Umbilical cord (tissue), 2 donors: ENCODE measurements around the gene FRS3. TPM values are rescaled to one million over a fixed set of nuclear protein-coding genes. Genes with fewer than 3 reads are reported as not detected.
A peak's percentile ranks its signal among the peaks of the same experiment; 100 is the strongest.

Experiments
- DNase-seq: peaks from one replicate; pipeline ENCODE4 v3.0.0-alpha.2; 2015; ENCODE audit warnings: low spot score
- total RNA-seq: library from RNA; depleted of rRNA; stranded (reverse); fragments of >200 nt; gene quantifications from one replicate; pipeline ENCODE4 v1.2.3, GENCODE V29; 2014; ENCODE audit warnings: low replicate concordance; ENCODE audit not compliant: insufficient read depth

FRS3 gene
- total RNA-seq, 1 donor from 2014 or later = not detected

DNA sequence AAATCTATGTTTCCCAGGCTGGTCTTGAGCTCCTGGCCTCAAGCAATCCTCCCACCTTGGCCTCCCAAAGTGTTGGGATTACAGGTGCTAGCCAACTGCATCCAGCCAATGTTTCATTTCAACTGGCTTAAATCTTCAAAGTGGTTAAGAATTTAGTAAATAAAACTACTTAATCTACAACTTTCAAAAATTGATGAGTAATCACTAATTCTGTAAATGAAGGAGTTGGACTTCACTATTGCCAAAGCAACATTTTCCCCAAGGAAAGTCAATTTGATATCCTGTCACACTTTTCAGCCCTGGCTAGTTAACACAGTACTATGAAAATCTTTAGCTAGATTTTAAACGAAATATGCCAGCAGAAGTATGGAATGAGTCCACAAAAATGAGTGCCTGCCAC, 11.6 kb upstream of the FRS3 start:
- DNase-seq = no peak

DNA sequence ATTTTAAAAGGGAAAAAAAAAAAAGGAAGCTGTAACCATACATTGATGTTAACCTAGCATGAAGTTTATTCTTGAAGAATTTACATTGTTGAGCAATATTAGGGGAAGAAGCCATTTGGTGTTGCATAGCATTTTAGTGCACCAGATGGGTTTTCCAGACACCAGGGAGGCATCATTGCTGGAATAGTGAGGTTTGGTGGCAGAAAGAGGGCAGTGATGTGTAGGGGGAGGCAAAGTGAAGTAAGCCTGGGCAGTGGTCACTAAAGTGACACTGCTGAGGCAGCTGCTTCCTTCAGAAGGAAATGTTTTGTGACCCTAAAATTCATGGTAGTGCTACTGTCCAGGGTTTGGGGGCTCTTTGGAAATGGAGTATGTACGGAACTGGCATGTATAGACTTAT, 10.3 kb upstream of the FRS3 start:
- DNase-seq = no peak

DNA sequence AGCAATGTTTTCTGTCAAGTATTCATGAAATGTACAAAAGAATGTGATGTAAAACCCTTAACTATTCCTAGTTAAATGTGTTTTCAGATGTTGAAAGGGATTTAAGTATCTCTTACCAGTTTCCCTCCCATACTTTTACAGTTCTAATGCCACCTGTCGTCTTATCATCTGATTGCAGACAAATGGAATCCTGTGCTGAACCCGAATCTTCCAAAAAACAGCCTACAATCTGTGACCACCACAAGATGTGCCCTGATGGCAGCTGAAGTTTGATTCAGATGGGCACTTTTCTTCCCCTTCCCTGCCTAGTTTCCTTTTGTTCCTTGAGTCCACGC, 9.7 kb upstream of the FRS3 start:
- DNase-seq = no peak

DNA sequence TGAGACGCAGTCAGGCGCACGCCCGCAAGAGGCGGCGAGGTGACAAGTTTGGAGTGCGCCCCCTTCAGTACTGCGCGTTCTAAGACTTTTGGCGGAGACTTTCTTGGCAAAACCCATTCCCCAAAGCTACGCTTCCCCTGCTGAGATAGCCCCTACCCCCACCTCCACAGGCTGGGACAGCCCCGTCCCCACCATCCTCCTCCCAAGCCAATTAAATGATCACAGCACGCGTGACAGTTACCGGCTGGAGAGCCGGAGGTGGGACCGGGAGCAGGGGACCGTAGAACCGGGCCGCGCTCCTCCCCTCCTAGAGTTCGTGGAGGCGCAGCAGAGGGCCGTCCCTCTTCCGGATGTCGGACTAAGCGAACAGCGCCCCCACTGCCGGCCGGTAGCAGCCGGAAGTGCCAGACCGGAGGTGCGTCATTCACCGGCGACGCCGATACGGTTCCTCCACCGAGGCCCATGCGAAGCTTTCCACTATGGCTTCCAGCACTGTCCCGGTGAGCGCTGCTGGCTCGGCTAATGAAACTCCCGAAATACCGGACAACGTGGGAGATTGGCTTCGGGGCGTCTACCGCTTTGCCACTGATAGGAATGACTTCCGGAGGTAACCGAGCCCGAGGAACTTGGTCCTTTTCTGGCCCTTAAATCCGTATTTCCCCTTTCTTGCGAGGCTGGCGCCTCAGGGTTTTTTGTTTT, 7.7 kb upstream of the FRS3 start, which contains the start of gene TOMM6:
Gene TOMM6 (plus strand): TSS at position 476 of the 699 bp plus-strand sequence. CDS start 4 bp downstream, at position 480.
- peak; percentile 95 for DNase-seq

DNA sequence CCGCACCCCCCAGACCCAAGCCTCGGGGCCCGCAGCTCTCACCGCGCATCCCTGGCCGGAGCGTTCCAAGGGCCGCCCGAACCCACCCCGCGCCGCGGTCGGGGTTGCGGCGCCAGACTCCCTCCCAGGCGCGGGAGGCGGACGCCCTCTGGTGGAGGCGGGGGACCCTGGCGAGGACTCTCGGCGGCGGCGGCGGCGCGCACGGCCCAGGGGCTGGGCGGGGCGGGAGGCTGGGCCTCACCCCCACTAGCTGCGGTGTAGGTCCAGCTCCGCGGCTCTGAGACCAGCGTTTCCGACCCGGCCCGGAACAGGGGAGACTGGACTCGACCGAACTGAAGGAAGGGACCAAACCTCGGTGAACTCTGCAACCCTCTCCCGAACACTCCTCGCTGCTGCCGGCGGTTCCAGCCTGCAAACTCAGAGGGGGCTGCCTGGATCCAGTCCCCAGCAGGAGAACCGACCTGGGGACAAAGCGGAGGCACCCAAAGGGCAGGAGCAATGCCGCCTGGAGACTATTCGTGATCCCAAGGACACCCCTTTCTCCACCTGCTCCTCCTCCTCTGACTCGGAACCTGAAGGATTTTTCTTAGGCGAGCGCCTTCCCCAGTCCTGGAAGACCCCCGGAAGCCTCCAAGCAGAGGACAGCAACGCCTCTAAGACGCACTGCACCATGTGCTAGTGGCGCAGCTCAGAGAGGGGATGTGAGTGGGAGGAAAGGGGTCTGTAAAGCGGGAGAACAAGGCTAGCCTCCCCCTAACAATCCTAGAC, 6.9 kb upstream of the FRS3 start:
- peak; percentile 91 for DNase-seq

DNA sequence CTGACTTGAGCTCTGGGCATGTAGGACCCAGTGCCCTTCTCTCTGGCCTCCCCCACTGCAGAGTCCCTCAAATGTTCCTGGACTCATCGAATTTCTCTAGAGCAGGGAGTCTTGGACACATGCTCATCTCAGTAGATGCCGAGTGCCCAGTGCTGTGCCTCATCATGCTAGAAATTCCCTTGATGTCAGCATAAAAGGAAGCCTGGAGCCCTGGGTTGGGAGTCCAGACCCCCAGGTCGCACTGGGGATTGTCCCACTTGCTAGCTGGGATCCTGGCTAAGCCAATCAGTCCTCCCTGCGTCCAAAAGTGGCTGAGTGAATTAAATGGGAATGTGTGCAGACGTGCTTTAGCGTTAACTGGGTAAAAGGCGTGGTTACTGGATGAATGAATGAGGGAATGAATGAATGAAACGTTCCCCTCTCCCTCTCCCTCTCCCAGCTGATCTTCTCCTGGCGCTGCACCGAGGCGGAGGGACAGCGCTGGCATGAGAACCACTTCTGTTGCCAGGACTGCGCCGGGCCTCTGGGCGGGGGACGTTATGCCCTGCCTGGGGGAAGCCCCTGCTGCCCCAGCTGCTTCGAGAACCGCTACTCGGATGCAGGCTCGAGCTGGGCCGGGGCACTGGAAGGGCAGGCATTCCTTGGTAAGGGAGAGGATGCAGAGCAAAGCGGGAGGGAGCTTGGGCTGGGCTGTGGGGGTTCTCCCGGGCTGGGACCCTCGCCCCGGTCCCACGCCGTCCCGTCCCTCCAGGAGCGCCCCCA, 6.2 kb upstream of the FRS3 start:
- DNase-seq = no peak

DNA sequence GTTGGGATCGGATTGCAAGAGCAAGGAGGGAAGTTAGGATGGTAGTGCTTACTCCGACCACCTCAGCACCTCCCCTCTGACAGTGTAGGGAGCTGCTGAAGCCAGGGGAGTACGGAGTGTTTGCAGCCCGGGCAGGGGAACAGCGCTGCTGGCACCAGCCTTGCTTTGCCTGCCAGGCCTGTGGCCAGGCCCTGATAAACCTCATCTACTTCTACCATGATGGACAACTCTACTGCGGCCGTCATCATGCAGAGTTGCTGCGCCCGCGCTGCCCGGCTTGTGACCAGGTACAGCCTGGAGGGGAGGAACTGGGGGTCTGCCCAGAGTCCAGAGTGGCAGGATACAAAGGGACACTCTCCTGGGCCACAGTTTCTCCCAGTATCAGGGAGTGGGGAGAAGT, 5.6 kb upstream of the FRS3 start:
- DNase-seq = no peak

DNA sequence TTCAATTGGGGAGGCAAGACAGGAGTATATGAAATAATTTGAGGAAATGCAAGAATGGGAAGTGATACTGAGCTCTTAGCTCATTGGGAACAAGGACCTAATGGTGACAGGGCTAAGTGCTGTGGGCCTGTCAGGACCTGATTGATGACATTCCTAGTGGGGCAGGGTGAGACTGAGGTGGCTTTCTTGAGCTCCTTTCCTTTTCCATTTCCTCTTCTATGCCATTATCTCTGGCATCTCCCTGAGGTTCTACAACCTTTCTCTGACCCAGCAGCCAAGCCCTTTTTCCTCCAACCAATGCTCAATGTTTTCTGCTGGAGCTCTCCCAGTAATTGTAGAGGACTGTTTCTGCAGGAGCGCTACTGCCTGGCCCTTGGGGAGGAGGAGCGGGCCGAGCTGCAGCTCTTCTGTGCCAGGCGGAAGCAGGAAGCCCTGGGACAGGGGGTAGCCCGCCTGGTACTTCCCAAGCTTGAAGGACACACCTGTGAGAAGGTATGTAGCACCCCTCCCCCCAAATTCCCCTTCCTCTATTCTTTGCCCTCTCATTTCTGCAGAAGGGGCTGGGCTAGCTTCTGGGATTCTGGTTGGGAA, 5.0 kb upstream of the FRS3 start:
- no peak for DNase-seq

DNA sequence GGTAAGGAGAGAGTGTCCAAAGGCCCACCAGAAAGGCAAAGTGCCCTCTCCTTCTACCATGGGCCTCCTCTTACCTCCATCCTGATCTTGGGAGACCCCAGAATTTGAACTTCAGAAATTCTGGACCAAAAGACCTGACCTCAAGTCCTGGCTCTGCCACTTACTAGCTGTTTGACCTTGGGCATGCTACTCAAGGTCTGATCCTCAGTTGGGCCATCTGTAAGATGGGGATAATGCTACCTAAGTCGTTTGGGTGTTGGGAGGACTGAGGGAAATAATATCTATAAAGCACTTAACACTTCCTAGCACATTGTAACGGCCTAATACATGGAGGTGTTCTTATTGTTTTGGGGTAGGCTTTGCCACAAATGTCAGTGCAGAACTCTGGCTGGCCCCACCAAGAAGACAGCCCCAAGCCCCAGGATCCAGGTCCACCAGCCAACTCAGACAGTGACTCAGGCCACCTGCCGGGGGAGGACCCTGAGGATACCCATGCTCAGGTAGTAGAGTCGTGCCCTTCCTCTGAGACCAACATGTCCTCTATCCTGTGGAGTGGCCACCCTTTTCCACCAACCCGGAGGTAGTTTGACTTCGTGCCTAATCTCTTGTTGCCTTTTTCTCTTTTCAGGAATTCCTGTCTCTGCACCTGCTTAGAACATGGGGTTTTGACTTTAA, 3.5 kb upstream of the FRS3 start:
- no peak for DNase-seq

DNA sequence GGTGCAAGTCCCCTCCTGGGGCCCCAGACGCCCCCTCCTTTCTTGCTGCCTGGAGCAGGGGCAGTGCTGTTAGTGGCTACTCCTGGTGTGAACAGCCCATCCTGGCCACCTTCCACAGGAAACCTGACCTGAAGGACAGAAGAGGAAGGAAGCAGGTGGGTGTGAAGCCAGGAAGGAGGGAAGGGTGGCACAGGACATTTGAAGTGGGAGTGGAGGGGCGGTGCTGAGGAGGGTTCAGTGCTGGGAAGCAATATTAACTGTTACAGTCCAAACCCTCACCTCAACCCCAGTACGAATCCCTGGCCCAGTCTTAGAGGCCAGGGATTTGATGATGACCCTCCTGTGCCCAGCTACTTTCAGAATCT, 1.6 kb upstream of the FRS3 start:
- no peak for DNase-seq

DNA sequence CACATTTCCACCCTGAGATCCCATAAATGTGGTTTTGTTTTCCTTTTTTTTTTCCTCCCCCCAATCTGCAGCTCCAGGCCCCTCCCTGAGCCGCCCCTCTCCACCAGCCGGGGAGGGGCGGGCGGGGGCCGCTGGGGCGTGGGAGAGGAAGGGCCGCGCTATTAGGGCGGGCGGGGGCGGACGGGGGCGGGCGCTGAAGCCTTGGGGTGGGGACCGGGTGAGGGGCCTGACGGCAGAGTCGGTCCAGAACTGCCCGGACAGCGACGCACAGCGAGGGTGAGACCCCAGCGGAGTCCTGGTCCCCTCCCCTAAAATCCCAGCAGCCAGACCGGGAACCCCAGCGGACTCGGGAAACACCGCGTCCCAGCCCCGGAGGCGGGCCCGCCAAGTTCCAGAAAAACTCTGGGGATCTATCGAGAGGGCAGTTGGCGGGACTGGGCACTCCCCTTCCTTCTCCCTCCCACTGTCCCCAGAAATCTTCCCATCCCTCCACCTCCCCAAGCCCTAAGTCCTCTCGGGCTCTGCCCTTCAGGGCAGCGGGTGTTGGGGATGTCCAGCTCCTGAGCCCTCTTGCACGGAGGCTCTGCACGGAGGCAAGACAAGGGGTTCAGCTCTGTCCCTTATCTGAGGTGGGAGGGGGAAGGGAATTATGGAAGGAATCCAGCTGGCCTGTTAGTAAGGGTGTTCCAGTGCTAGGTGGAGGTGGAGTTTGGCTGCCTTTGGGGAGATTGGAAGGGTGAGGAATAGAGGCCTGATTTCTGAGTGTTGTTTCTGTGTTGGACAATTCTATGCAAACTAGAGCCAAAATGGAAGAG, 1.1 kb upstream of the FRS3 start, which contains the start of gene PRICKLE4:
Gene PRICKLE4 (plus strand): TSS at position 232 of the 815 bp plus-strand sequence. CDS start 2,692 bp downstream, outside the sequence.
- peak; percentile 59 for DNase-seq

DNA sequence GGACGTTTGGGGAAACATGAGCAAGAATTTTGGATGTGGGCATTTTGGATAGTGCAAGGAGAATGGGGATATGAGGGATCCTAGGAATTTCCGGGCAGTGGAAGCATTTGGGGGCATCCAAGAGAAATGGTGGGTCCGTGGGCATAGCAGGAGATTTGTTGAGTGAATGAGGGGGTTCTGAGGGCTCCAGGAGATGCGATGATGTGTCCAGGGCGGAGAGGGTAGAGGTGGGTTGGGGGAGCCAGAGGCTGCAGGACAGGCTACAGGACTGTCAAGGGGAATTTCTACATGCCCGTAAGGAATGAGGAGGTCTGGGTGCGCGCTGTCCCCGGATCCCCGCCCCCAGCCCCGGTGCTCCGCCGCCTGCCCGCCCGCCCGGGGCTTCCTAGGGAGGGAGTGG, 364 bp downstream of the FRS3 start:
- DNase-seq = no peak

DNA sequence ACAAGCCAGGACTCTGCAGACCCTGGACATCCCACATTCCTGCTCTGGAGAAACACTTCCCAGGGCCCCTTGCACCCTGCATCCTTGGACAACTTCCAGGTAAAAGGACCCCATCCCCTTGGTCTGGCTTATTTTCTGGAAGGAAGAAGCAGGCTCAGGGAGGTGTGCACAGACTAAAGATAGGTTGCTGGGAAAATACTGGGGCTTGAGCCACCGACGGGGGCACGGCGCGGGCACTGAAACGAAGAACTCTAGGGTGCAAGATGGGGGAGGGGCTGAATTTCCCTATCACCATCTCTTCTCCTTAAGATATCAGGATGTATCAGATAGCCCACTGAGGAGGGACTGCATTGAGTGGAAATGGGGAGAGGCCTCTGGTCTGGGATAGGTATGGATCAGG, 805 bp downstream of the FRS3 start:
- DNase-seq = no peak

DNA sequence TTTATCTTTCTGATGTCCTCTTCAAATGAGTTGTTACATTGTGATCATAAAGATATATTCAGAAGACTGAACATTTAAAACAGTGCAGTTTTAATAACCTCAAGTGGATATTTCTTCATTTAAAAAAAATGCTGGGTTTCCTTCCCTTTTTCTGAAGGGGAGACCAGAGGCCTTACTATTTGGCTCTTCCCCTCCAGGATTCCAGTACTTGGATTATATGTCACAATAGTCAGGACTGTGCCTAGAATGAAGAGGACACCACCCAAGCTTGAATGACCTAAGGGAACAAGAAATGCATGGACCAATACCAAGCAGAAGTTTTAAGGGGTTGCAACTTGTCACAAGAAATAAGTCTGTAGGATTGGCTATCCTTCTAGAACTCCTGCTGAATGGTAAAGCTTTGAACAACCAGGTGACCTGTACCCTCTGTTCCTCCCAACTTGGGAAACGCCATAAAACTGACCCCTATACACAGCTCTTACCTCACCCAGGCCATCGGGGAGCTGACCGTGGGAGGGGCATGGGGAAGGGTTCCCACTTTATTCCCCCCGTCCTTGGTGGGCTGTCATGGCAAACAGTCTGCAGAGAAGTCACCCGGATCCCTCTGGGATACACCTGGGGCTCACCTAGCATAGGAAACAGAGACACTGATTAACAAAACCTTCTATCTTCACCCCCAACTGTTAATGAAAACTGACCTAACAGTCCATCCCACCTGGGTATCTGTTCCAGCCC, 2.0 kb downstream of the FRS3 start:
- no peak for DNase-seq

DNA sequence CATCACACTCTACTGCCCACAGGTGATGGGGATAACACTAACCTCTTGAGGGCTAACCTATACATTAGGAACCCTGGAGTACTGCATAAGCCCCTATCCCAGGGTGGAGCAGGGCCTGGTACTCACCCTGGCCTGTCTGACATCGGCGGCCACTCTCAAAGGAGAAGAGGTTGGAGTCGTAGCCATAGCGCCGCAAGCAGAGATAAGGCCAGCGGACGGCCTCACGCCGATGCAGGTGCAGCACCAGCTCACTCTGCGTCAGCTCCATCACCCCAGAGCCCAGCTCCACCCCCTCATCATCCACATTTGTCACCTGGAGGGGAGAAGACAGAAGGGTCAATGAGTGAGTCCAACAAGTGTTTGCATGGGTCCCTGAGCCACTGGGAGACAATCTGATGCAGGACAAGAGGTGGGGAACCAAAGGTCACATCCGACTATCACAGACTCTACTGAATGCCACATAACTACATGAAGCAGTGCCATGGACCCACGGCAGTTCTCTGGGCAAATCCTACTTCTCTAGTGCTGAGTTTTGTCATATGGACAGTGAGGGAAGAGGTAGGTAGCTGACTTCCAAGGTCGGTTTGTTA, 4.3 kb downstream of the FRS3 start:
- DNase-seq = no peak

DNA sequence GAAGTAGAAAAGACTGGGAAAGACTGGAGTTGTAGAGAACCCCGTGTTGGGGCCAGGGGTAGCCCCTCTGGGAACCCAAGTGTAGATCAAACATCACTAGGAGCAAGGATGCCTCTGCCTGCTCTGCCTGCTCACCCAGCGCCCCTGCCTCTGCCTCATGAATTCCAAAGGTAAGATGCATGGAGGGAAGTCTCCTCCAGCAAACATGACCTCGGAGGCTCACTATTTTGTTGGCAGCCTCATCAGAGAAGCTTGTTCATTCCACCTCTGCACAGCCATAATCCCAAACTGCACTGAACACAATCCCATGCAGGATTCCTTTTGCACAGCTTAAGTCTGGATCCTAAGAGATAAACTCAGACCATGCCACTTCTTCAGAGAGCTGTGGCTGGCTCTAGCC, 4.9 kb downstream of the FRS3 start:
- DNase-seq = no peak

DNA sequence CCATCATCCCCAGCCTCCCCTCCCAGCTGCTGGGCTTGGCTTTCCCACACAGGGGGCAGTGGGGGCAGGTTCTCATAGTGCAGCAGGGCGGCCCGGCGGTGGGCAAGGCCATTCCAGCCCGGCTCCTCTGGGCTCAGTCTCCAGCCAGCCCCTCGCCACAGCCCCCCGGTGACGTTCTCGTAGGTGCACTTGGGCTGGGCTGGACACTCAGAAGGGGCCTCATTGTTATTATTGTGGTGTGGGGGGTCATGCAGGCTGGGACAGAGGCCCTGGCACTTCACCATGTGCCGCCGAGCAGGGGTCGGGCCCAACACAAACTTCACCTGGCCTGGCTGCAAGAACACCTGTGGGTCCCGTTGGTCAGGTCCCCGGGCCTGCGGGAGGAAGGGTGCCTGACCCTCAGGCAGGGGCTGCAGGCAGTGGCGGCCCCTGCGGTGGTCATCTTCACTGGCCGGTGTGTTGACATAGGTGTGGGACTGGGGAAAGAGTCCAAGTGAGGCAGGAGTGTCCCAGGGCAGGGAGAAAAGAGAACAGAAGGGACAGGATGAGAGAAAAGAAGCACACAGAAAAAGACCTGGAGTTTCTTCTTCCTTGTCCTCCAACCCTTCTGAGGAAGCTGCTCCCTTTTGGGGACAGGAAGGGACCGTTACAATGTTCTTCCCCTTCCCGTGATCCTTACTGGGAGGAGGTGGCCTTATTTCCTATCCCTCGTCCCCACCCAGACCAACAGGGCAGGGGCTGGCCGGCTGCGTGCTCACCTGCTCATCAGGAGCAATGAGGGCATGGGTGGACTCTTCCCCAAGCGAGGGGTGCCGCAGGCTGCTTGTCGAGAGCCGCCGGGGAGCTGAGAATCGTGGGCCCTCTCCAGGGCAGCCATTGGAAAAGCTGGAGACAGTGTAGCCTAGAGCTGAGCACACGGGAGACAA, 8.4 kb downstream of the FRS3 start:
- DNase-seq = no peak

DNA sequence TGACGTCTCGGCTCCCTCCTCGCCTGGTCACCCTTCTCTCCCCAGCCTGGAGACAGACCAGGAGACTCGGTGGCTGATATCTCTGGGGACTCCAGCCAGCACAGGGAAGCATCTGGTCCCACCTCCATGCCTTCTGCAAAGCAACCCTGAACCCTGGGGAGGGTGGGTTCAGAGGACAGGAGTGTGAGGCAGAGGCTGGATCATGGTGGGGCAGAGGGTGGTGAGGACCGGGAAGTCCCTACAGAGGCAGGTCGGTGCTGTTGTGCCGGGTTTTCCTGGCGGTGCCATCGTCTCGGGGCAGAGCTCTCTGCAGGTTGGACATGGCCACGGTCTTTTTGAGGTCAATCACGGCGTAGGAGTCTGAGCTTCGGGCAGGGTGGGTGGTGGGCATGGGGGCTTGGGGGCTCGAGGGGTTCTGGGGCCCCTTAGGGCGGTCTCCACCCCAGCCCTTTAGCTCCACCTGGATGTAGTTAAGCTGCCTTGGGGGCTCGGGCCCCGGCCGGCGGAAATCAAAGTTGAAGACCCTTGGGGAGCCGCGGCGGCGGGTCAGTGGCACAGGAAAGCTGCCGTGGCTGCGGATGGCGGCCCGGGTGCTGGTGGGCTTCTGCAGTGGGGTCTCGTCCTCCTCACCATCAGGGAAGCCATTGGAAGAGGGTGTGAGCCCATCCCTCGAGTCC, 9.2 kb downstream of the FRS3 start:
- no peak for DNase-seq
